ENCODE results near the gene CDR2.

The CDR2 gene

GRCh38 chr16:22321340-22322001, 52.9 kb downstream of the CDR2 start:
- no peak overlapping the region for H3K4me3 ChIP-seq (ENCODE audit: low read depth, low read length)
- TF ChIP-seq CTCF (IDR thresholded peaks at IDR 0.05; ENCODE audit: borderline replicate concordance, insufficient read depth, low read depth, low read length) = peak; percentile 74

GRCh38 chr16:22320572-22321339, 53.7 kb downstream of the CDR2 start:
- no peak for TF ChIP-seq CTCF (IDR thresholded peaks at IDR 0.05; ENCODE audit: borderline replicate concordance, insufficient read depth, low read depth, low read length)
- no peak overlapping the region for H3K4me3 ChIP-seq (ENCODE audit: low read depth, low read length)

- TF ChIP-seq CTCF (IDR thresholded peaks at IDR 0.05; ENCODE audit: borderline replicate concordance, insufficient read depth, low read depth, low read length) = peak; percentile 67
- no peak overlapping the region for H3K4me3 ChIP-seq (ENCODE audit: low read depth, low read length)
Observed at GRCh38 chr16:22318690-22319358, 55.6 kb downstream of the CDR2 start.

GRCh38 chr16:22317625-22318024, 56.8 kb downstream of the CDR2 start:
- no peak for TF ChIP-seq CTCF (IDR thresholded peaks at IDR 0.05; ENCODE audit: borderline replicate concordance, insufficient read depth, low read depth, low read length)
- H3K4me3 ChIP-seq (ENCODE audit: low read depth, low read length) = no peak overlapping the region

- TF ChIP-seq CTCF (IDR thresholded peaks at IDR 0.05; ENCODE audit: borderline replicate concordance, insufficient read depth, low read depth, low read length) = no peak
Observed at GRCh38 chr16:22317001-22317530, 57.4 kb downstream of the CDR2 start.

GRCh38 chr16:22316411-22316811, 58.0 kb downstream of the CDR2 start:
- TF ChIP-seq CTCF (IDR thresholded peaks at IDR 0.05; ENCODE audit: borderline replicate concordance, insufficient read depth, low read depth, low read length) = no peak
- H3K4me3 ChIP-seq (ENCODE audit: low read depth, low read length) = no peak overlapping the region

More at GRCh38 chr16:22317001-22317530, 57.4 kb downstream of the CDR2 start:
- H3K4me3 ChIP-seq (ENCODE audit: low read depth, low read length) = no peak overlapping the region
